AG08395 (cell line): ENCODE measurements around the gene CSF1.
"Not testable (repeated sequence)": the region's sequence is repeated elsewhere in the genome, so short reads cannot be mapped to it uniquely, and the experiment has no call there.

Experiments used
- DNase-seq: peaks from one replicate; pipeline ENCODE4 v3.0.0; 2012; ENCODE audit warnings: mixed read lengths, low spot score

The CSF1 gene

GRCh38 chr1:109910123-109910962 lies at the start of gene CSF1:
CSF1 (plus strand) TSS chr1:109910849; CDS start chr1:109911024, 175 bp downstream.
- DNase-seq = peak; percentile 82

GRCh38 chr1:109861616-109862015 lies 49.0 kb upstream of the CSF1 start:
- DNase-seq = not testable (repeated sequence)

GRCh38 chr1:109863667-109864046 lies 47.0 kb upstream of the CSF1 start:
- DNase-seq = no peak

- DNase-seq = no peak
Observed at GRCh38 chr1:109864047-109864822, 46.4 kb upstream of the CSF1 start.

GRCh38 chr1:109864930-109865612 lies 45.6 kb upstream of the CSF1 start:
- DNase-seq = peak; percentile 80

- DNase-seq = no peak
Observed at GRCh38 chr1:109866071-109866470, 44.6 kb upstream of the CSF1 start.

- no peak for DNase-seq
Observed at GRCh38 chr1:109873278-109874175, 37.1 kb upstream of the CSF1 start.

- DNase-seq = no peak
Observed at GRCh38 chr1:109874445-109874844, 36.2 kb upstream of the CSF1 start.

- DNase-seq = no peak
Observed at GRCh38 chr1:109875874-109876273, 34.8 kb upstream of the CSF1 start.

GRCh38 chr1:109876617-109877316 lies 33.9 kb upstream of the CSF1 start:
- peak; percentile 57 for DNase-seq

GRCh38 chr1:109877317-109877771 lies 33.3 kb upstream of the CSF1 start:
- DNase-seq = peak; percentile 89

GRCh38 chr1:109877776-109878175 lies 32.9 kb upstream of the CSF1 start:
- DNase-seq = no peak

- DNase-seq = no peak
Observed at GRCh38 chr1:109878531-109879104, 32.0 kb upstream of the CSF1 start.

- not testable (repeated sequence) for DNase-seq
Observed at GRCh38 chr1:109879371-109879770, 31.3 kb upstream of the CSF1 start.

- DNase-seq = no peak
Observed at GRCh38 chr1:109879881-109880525, 30.6 kb upstream of the CSF1 start.

GRCh38 chr1:109880971-109881894 lies 29.4 kb upstream of the CSF1 start:
- DNase-seq = no peak

GRCh38 chr1:109881906-109882287 lies 28.8 kb upstream of the CSF1 start:
- DNase-seq = no peak

GRCh38 chr1:109882288-109883245 lies 28.1 kb upstream of the CSF1 start:
- no peak for DNase-seq
